Stimulated activated CD4-positive, alpha-beta T cell treated with anti-CD3 and anti-CD28 coated beads, Interleukin-15, amount 100 ng/mL, for 48 hours (primary cell): ENCODE data around the gene DCUN1D1.
"Not testable (repeated sequence)": the region's sequence is repeated elsewhere in the genome, so short reads cannot be mapped to it uniquely, and the experiment has no call there.

Source experiments
- DNase-seq, 2 donors: peaks; one replicate each; pipeline ENCODE4 v3.0.0-alpha.2; 2020; ENCODE audit warnings: low read depth in 2 of 2

Gene DCUN1D1

DNA sequence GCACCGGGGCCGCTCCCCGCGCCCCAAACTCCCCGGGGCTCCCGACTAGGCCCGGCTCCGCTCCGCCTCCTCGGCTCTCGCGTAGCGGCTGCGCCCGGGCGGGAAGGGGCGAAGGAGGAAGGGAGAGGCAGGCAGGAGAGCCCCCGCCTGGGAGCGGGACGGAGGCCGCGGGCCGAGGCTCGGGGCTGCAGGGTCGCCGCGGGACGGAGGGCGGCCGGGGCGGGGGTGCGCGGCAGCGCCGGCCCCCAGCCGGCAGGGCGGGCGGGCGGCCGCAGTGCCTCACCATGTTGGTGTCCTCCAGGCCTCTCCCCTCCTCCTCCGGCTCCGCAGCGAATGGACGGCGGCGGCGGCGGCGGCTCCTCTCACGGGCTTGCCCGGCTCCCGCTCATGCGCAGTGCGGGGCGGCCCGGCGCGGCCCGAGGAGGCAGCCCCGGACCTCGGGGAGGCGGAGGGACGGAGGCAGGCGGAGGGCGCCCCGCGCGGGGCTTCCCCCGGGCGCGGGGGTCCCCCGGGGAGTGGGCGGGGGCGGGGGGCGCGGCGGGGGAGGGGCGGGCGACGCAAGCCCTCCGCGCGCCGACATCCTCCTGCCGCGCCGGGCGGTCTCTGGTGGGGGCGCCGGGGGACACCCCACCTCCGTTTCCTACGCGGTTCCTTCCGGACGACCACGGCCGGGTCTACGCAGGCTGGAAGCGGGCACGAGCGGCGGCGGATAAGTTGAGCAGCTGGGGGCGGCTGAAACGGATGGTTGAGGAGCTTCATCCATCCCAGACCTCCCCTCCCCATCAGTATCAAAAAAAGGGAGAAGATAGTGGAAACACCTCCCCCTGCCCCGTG lies at the start of gene DCUN1D1:
Gene DCUN1D1, minus strand, starts transcription at position 335 of the 834 bp plus-strand sequence. Its CDS starts 49 bp downstream, at position 286.
- DNase-seq: peak; percentile 77 to 81

- no peak for DNase-seq
Observed at GRCh38 chr3:183028416-183028815, 48.1 kb upstream of the DCUN1D1 start.

DNA sequence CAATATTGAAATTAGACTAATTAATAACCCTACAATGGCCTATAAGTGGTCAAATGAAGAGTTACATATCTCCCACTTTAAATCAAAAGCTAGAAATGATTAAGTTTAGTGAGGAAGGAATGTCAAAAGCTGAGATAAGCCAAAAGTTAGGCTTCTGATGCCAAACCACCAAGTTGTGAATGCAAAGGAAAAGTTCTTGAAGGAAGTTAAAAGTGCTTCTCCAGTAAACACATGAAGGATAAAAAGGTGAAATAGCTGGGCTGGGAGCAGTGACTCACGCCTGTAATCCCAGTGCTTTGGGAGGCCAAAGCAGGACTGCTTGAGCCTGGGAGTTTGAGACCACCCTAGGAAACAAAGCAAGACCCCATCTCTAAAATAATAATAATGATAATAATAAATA lies 46.9 kb upstream of the DCUN1D1 start:
- no peak for DNase-seq

DNA sequence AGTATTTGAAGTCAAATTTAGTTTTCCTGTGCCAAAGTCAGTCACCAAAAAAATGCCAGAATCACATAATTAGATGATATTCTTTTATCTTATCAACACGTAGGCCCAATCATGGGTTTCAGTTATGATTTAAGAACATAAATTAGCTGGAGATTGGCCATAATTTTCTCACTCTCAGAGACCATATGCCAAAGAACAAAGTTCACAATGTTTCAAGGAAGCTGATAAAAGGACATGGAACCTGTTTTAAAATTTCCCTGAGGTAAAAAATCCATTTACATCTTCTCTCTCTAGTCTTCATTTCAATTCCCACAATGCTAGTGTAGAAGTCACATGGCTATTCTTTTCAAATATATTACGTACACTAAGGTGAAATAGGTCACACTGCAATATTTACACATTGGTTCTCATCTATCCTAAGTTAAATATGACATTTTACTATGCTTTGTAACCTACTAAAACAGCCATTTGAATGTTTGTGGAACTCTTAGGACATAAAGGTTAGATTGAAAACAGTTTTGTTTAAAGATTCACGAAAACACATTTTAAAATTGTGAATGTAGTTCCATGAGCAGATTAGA lies 42.7 kb upstream of the DCUN1D1 start:
- no peak for DNase-seq

- no peak for DNase-seq
Observed at GRCh38 chr3:183018421-183019192, 38.3 kb upstream of the DCUN1D1 start.

DNA sequence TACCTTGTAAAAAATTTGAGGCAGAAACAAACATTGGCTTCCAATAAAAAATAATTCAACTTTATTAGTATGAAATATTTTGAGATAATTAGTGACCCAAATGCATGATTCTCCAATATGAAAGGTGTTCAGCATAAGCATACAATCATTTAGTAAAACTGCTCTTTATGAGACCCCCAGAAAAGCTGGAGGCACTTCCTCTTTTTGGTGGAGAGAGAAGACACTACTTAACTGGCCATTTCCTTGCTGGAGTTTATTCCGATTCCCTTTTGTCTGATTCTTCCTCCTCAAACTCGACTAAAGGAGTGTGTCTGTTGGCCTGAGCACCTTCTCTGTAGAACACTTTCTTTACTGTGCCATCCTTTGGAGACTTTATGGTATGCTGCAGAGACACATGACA lies 34.8 kb upstream of the DCUN1D1 start:
- DNase-seq: no peak

DNA sequence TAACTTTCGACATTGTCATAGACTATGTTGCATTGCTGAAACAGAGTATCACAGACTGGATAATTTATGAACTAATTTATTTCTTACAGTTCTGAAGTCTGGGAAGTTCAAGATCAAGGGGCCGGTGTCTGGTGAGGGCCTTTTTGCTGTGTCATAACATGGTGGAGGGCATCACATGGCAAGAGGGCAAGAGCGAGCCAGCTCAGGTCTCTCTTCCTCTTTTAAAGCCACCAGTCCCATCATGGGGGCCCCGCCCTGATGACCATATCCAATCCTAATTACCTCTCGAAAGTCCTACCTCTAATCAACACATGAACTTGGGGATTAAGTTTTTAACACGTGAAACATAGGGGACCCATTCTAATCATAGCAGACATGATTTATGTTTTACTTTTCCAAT lies 33.5 kb upstream of the DCUN1D1 start:
- DNase-seq: no peak

DNA sequence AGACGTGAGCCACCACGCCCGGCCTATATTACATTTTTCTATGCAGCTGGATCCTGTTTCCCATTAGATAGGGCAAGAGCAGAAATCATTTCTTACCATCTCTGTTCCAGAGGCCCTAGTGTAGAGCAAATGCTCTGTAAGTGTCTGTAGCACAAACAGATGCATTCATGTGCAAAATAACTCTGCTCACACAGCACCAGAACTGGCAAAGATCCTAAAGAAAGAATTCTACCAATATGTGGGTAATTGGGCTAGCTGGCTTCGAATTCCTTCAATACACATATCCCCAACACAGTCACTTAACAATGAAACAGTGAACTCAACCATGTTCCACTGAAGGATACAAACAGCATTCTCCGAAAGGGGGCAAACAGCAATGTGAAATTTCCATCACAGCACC lies 32.7 kb upstream of the DCUN1D1 start:
- DNase-seq: no peak

- DNase-seq: no peak
Observed at GRCh38 chr3:183008800-183009199, 28.5 kb upstream of the DCUN1D1 start.

GRCh38 chr3:183008303-183008702 lies 28.0 kb upstream of the DCUN1D1 start:
- no peak for DNase-seq

DNA sequence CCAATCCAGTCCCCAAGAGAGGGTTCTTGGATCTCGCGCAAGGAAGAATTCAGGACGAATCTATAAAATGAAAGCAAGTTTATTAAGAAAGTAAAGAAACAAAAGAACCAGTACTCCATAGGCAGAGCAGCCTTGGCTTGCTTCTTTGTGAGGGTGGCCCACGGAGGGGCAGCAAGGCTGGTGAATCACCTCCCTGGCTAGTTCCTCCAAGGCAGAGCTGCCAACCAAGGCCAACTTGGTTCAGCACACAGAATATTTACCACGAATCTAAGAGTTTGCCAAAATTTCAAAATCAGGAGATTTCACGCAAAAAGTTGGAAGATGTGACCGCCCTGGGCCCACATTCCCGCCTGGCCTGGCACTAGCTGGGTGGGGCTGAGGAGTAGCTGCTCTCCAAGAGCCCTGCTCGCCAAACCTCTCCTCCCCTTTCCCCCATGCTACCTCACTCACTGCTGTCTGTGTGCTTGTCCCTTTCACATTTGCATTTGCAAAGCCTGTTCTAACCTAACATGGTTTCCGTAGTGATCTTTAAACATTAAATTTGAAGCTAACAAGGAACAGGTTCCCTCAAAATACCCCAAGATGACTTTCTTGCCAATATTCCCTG lies 26.2 kb upstream of the DCUN1D1 start:
- no peak for DNase-seq

- DNase-seq: no peak
Observed at GRCh38 chr3:182999767-183000166, 19.4 kb upstream of the DCUN1D1 start.

- DNase-seq: not testable (repeated sequence)
Observed at GRCh38 chr3:182993486-182994201, 13.3 kb upstream of the DCUN1D1 start.

GRCh38 chr3:182989566-182989965 lies 9.2 kb upstream of the DCUN1D1 start:
- no peak for DNase-seq

- no peak for DNase-seq
Observed at GRCh38 chr3:182986021-182986420, 5.7 kb upstream of the DCUN1D1 start.

DNA sequence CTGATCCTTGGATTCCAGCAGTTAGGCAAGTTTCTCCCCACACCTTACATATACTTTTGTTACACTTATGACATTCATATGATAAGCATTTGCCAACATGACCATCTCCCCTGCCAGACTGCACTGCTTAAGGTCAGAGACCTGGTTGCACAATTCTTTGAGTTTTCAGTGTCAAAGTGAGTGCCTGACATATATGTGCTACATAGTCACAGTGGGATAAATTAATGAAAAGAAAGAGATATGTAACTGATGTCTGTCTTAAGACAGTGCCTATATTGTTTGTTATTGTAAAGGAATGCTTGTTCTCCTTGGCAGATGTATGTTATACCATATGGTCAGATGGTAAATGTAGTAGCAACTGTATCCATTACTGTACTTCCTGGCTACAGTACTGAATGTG lies 3.5 kb upstream of the DCUN1D1 start:
- DNase-seq: no peak

DNA sequence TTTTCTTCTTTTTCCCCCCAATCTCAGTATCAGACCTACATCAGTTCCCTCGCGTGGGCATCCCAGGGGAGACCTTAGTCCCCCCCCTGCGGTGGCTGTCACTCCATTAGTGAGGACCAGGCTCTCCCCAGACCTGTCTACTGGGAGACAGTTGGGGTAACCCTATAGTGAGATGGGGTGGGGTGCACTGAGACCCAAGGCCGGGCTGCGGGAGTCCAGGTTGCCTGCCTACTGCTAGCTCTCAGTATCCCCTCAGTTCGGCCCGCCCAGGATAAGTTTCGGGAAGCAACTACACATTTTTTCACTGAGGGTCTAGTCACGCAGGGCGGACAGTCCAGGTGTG lies 671 bp upstream of the DCUN1D1 start:
- DNase-seq: no peak

- DNase-seq: no peak
Observed at GRCh38 chr3:182979674-182980191, 605 bp downstream of the DCUN1D1 start.

DNA sequence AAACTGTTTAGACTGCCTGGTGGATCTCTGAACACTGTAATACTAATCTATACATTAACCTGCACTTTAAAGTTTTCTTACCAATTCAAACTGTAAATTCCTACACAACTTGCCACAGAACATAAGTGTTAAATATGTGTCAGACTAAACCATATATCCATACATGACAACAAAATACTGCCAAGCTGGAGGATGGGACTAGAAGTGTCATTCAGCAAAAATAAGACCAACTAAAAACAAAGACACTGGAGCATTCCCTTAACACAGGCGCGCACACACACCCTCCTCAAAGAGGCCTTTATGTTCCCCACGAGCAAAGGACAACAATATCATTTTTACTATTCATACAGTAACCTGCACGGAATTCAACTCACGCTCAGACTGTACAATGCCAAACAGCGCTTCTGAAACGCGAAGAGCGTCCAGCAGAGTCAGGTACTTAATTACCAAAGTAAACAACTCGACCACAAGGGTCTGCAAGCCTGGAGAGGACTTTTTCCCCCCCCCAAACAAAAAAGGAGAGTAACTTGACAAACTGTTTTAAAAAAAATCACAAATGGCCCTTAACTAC lies 1.1 kb downstream of the DCUN1D1 start:
- no peak for DNase-seq

GRCh38 chr3:182978387-182978786 lies 2.0 kb downstream of the DCUN1D1 start:
- no peak for DNase-seq

DNA sequence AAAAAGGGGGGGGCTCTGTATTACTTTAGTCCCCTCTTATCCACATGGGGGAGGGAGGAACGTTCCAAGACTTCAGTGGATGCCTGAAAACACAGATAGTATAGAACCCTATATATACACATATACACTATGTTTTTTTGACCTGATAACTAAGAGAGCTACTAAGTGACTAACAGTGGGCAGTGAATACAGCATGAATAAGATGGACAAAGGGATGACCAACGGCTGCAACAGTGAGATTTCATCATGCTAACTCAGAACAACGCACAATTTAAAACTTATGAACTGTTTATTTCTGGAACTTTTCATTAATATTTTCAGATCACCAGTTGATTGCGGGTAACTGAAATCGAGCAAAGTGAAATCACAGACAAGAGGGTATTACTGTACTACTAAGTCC lies 7.3 kb downstream of the DCUN1D1 start:
- no peak for DNase-seq
